ENCODE measurements around the gene FCGR3A.
"Not testable (repeated sequence)": the region's sequence is repeated elsewhere in the genome, so short reads cannot be mapped to it uniquely, and the experiment has no call there.

Gene FCGR3A

GRCh38 chr1:161529463-161530104 is 20.0 kb downstream of the FCGR3A start:
- DNase-seq = not testable (repeated sequence)

DNA sequence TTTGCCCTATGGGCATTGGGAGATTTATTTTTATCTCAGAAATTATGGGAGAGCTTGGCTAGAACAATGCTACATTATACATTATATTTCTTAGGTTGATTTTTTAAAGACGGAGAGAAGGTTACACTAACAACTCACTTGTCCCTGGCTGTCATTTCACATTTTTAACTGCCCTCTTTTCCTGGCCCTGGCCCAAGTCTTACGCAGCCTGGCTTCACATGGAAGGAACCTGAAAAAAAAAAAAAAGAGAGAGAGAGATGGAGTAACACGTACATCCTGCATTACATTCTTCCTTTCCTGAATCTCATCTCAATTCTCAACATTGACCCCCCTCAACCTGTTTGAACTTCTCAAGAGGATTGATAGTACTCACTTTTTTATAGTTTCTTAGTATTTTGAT is 21.1 kb downstream of the FCGR3A start:
- not testable (repeated sequence) for DNase-seq

GRCh38 chr1:161525918-161526317 is 23.7 kb downstream of the FCGR3A start:
- not testable (repeated sequence) for DNase-seq

DNA sequence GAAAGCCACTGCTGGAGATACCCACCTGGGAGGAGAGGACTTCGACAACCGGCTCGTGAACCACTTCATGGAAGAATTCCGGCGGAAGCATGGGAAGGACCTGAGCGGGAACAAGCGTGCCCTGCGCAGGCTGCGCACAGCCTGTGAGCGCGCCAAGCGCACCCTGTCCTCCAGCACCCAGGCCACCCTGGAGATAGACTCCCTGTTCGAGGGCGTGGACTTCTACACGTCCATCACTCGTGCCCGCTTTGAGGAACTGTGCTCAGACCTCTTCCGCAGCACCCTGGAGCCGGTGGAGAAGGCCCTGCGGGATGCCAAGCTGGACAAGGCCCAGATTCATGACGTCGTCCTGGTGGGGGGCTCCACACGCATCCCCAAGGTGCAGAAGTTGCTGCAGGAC is 24.3 kb downstream of the FCGR3A start:
- DNase-seq = not testable (repeated sequence)

- not testable (repeated sequence) for DNase-seq
Measured at GRCh38 chr1:161524742-161525291, 24.8 kb downstream of the FCGR3A start.

DNA sequence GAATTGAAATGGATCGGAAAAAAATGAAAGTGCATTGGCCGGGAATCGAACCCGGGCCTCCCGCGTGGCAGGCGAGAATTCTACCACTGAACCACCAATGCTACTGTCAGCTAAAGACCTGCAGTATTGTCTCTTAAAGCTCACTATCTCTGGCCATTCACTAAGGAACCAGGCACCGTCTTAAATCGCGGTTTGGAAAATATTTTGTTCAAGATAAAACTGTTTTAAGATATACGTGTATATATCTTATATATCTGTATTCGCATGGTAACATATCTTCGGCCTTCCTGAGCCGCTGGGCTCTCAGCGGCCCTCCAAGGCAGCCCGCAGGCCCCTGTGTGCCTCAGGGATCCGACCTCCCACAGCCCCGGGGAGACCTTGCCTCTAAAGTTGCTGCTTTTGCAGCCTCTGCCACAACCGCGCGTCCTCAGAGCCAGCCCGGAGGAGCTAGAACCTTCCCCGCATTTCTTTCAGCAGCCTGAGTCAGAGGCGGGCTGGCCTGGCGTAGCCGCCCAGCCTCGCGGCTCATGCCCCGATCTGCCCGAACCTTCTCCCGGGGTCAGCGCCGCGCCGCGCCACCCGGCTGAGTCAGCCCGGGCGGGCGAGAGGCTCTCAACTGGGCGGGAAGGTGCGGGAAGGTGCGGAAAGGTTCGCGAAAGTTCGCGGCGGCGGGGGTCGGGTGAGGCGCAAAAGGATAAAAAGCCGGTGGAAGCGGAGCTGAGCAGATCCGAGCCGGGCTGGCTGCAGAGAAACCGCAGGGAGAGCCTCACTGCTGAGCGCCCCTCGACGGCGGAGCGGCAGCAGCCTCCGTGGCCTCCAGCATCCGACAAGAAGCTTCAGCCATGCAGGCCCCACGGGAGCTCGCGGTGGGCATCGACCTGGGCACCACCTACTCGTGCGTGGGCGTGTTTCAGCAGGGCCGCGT is 25.5 kb downstream of the FCGR3A start, which contains the start of gene HSPA6:
Gene HSPA6 (plus strand): TSS at position 724 of the 925 bp plus-strand sequence. CDS start 119 bp downstream, at position 843.
- peak; percentile 6 for DNase-seq

- not testable (repeated sequence) for DNase-seq
Measured at GRCh38 chr1:161523041-161523816, 26.4 kb downstream of the FCGR3A start.

DNA sequence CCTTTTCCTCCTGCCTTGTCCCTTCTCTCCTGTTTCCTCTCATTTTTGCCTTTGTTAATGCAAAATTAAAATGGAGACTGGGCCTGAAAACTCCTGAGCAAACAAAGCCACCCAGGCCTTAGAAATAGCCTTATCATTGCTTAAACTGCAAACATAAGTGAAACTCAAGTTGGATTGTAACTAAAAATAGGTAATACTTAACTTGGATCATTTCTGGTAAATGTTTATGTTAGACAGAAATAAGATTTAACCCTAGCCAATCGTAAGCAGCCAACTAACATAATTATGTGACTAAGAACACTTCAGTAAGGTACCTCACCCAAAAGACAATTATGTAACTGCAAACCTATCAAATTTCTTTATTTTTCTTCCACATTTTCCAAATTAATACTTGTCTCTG is 35.7 kb downstream of the FCGR3A start:
- DNase-seq = not testable (repeated sequence)

DNA sequence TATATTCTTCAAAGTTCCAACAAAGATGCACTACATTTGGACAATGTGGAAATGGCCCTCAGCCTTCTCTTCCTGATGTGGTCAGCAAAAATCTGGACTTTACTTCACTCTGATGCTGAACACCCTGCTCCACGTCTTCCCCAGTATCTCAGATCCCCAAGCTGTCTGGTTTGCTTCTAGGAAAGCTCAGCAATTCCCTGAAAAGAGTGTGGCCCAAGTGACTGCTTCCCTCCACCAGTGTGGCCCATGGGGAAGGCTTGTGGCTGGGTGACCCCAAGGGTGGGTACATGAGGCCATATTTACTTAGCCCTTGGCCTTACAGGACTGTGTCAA is 36.2 kb downstream of the FCGR3A start:
- DNase-seq = not testable (repeated sequence)

GRCh38 chr1:161512636-161513447 is 36.8 kb downstream of the FCGR3A start:
- not testable (repeated sequence) for DNase-seq

GRCh38 chr1:161511756-161512060 is 37.9 kb downstream of the FCGR3A start:
- DNase-seq = no peak

- no peak for DNase-seq
Measured at GRCh38 chr1:161511018-161511755, 38.4 kb downstream of the FCGR3A start.

DNA sequence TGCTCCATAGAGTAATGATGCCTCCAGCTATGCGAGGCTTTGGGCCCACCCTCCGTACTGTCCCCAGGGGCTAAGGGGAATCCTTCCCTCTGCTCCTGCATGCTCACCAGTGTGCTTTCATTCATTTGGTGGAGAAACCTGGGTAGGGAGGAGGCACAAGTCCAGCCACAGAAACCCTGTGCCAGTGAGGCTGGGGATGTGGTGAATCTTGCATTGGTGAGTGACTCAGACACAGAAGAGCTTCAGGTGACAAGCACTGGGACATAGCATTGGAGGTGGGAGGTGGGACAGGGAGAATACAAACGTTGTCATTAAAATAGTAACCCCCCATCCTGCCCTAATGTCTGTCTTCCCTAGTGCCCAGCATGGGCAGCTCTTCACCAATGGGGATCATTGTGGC is 39.1 kb downstream of the FCGR3A start:
- no peak for DNase-seq

GRCh38 chr1:161506336-161507223 is 43.0 kb downstream of the FCGR3A start:
- DNase-seq = no peak

- no peak for DNase-seq
Measured at GRCh38 chr1:161505686-161506085, 43.9 kb downstream of the FCGR3A start.

DNA sequence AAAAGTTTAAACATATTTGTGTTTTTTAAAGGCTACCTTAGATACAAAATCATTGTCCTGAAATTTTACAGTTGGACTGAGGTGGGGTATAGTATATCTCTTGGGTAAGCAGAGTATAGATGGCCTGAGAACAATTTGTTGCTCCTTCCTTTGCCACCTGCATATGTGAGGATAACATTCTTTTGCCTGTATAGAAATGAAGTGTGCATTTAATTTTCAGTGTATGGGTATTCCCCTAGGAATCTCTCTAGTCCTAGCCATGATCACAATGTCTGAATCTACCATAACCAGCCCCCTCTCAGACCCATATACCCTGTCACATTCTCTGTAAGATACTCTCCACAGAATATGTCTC is 46.2 kb downstream of the FCGR3A start:
- no peak for DNase-seq

- DNase-seq = no peak
Measured at GRCh38 chr1:161502641-161503393, 46.8 kb downstream of the FCGR3A start.

DNA sequence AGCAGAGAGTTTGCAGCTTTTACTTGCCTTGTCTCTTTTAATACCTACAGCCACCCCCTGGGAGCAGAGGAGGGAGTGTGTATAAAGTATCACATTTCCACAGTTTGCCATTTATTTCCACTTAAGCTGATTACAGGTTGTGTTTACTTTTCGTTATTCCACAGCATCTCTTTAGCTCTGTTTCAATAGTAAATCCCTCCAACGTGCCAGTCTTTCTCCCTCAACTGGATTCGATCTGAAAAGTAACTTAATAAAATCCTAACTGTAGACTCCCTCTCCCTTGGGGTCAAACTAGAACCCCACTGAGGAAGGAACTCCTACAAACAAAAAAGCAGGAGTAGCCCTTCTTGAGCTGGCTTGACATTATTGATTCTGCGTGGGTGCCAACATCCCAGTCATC is 47.4 kb downstream of the FCGR3A start:
- DNase-seq = no peak

DNA sequence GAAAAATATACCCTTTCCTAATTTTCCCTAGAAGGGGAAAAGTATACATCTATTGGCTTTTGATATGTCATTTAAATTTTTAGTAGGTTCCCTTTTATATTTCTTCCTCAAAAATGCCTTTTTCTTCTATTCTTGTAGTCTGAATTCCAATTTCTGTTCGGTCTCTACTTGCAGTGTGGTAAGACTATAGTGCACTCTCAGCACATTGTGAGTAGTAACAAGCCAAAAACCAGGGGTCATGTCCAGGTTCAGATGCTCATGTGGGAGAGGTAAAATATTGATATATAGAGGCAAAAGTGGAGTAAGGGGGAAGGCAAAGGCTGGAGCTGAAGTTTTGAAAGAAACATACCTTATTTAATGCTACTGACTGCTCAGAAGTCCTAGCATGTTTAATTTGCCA is 48.4 kb downstream of the FCGR3A start:
- no peak for DNase-seq

Data from NCI-H2171 (cell line).